Natural killer cell (primary cell): ENCODE results near the gene SLC17A7. TPM values are rescaled to one million over a fixed set of nuclear protein-coding genes. Genes with fewer than 3 reads are reported as not detected.

Experiments used
- ATAC-seq, 3 donors: fragments of 150-1000 bp in 2 of 3; fragments of 200-7000 bp in 1 of 3; cut with Tn5 transposase; 1 replicate in 1 of 3; 2 replicates in 2 of 3; pipeline ENCODE4 v1.10.0; 2021; ENCODE audit warnings: mild to moderate bottlenecking in 2 of 3, moderate library complexity in 2 of 3
- DNase-seq, 2 donors: peaks; one replicate each; pipeline versions ENCODE4 v3.0.0 to v3.0.0-alpha.2; 2013 to 2021; ENCODE audit warnings: mixed read lengths in 1 of 2
- H3K27ac ChIP-seq: one replicate; pipeline ENCODE4 v1.5.1; 2013; ENCODE audit warnings: mild to moderate bottlenecking, low read length
- H3K27me3 ChIP-seq: one replicate; pipeline ENCODE4 v1.6.1; 2013; ENCODE audit warnings: low read length; ENCODE audit not compliant: control insufficient read depth, insufficient read depth
- H3K36me3 ChIP-seq: one replicate; pipeline ENCODE4 v1.6.1; 2013; ENCODE audit warnings: low read length; ENCODE audit not compliant: control insufficient read depth, insufficient read depth
- H3K4me1 ChIP-seq: one replicate; pipeline ENCODE4 v1.6.1; 2013; ENCODE audit warnings: low read length; ENCODE audit not compliant: control insufficient read depth, insufficient read depth
- H3K4me3 ChIP-seq: one replicate; pipeline ENCODE4 v1.5.1; 2013; ENCODE audit warnings: low read length
- H3K9me3 ChIP-seq: one replicate; pipeline ENCODE4 v1.6.1; 2013; ENCODE audit warnings: low read length; ENCODE audit not compliant: control insufficient read depth, insufficient read depth
- H3K27ac Mint-ChIP-seq, 2 donors: one replicate each; pipeline ENCODE4 v1.8.0; 2022; ENCODE audit warnings: mild to moderate bottlenecking in 2 of 2, mixed read lengths in 2 of 2, moderate library complexity in 1 of 2
- H3K27me3 Mint-ChIP-seq, 2 donors: one replicate each; pipeline ENCODE4 v1.8.0; 2022; ENCODE audit warnings: low read depth in 2 of 2, mixed read lengths in 2 of 2
- H3K36me3 Mint-ChIP-seq: one replicate; pipeline ENCODE4 v1.8.0; 2022; ENCODE audit warnings: mixed read lengths
- H3K4me1 Mint-ChIP-seq, 2 donors: one replicate each; pipeline ENCODE4 v1.8.0; 2022; ENCODE audit warnings: mixed read lengths in 2 of 2
- H3K4me3 Mint-ChIP-seq: one replicate; pipeline ENCODE4 v1.8.0; 2022; ENCODE audit warnings: mild to moderate bottlenecking, moderate library complexity, mixed read lengths
- H3K9me3 Mint-ChIP-seq, 2 donors: one replicate each; pipeline ENCODE4 v1.8.0; 2022; ENCODE audit warnings: mixed read lengths in 2 of 2
- WGBS: methylation state at CpG from one replicate; pipeline ENCODE4 v1.1.7; 2013; ENCODE audit warnings: missing lambda C conversion rate; ENCODE audit not compliant: insufficient coverage; 5-methylcytosine and 5-hydroxymethylcytosine counted together
- intact Hi-C: fragments of 100-400 bp; cut with micrococcal nuclease; formaldehyde crosslinking; loops from one replicate; pipeline ENCODE4 v1.14.2; 2022
- total RNA-seq, 4 donors: library from RNA; stranded (reverse); fragments of 120-200 nt in 1 of 4; gene quantifications; one replicate each; pipeline versions ENCODE4 v1.2.3 to v1.2.4, GENCODE V29; 2013 to 2022
- TF ChIP-seq, protein P1 (sequence below): fragments of 200-600 bp; IDR thresholded peaks from one replicate; pipeline ENCODE4 v1.8.0; 2022; ENCODE audit warnings: antibody characterized with exemption

SLC17A7 gene
- total RNA-seq, 3 donors from 2014 or later (not counting 1 experiment from before 2014, with no cell fraction given): not detected

- no peak overlapping the region for H3K27ac ChIP-seq
- Mint-ChIP-seq H3K9me3 (no peaks in the 10 kb centered on the region), H3K27me3 (peaks cover 81 to 87% of the 10 kb centered on the region in 2 donors), H3K4me3 (no peak overlapping the region), H3K4me1 (peaks cover 25 to 50% of the 10 kb centered on the region in 2 donors), H3K27ac (peak overlapping the region in 1 of 2 donors; percentile 6), H3K36me3 (no peaks in the 10 kb centered on the region)
- DNase-seq (peak in 1 of 2 donors; percentile 10), ATAC-seq (no peak)
- intact Hi-C loops: no loop called here
- TF ChIP-seq, protein P1, sequence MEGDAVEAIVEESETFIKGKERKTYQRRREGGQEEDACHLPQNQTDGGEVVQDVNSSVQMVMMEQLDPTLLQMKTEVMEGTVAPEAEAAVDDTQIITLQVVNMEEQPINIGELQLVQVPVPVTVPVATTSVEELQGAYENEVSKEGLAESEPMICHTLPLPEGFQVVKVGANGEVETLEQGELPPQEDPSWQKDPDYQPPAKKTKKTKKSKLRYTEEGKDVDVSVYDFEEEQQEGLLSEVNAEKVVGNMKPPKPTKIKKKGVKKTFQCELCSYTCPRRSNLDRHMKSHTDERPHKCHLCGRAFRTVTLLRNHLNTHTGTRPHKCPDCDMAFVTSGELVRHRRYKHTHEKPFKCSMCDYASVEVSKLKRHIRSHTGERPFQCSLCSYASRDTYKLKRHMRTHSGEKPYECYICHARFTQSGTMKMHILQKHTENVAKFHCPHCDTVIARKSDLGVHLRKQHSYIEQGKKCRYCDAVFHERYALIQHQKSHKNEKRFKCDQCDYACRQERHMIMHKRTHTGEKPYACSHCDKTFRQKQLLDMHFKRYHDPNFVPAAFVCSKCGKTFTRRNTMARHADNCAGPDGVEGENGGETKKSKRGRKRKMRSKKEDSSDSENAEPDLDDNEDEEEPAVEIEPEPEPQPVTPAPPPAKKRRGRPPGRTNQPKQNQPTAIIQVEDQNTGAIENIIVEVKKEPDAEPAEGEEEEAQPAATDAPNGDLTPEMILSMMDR: no peak
- H3K36me3 ChIP-seq: no peaks in the 10 kb centered on the region
- H3K27me3 ChIP-seq: peaks cover 72% of the 10 kb centered on the region
- H3K9me3 ChIP-seq: no peaks in the 10 kb centered on the region
- H3K4me1 ChIP-seq: peaks cover 39% of the 10 kb centered on the region
- no peak overlapping the region for H3K4me3 ChIP-seq
- WGBS: 18% methylated on average over 3 of the region's 6 CpGs
These were observed 3.1 kb downstream of the SLC17A7 start for GRCh38 chr19:49438261-49438660.

GRCh38 chr19:49437231-49437630 lies 4.1 kb downstream of the SLC17A7 start:
- Mint-ChIP-seq H3K9me3 (no peaks in the 10 kb centered on the region), H3K27me3 (peaks cover 86 to 91% of the 10 kb centered on the region in 2 donors), H3K4me1 (peaks cover 24 to 43% of the 10 kb centered on the region in 2 donors), H3K36me3 (no peaks in the 10 kb centered on the region), H3K4me3 (no peak overlapping the region), H3K27ac (peak overlapping the region in 1 of 2 donors; percentile 6)
- Histone ChIP-seq H3K4me1 (peaks cover 36% of the 10 kb centered on the region), H3K4me3 (no peak overlapping the region), H3K9me3 (no peaks in the 10 kb centered on the region), H3K36me3 (no peaks in the 10 kb centered on the region), H3K27me3 (peaks cover 80% of the 10 kb centered on the region), H3K27ac (no peak overlapping the region)
- no peak for ATAC-seq
- intact Hi-C loops: no loop called here
- TF ChIP-seq, protein P1: no peak
- DNase-seq: no peak
- 21% methylated on average over 8 of the region's 8 CpGs for WGBS

GRCh38 chr19:49436381-49437017 lies 4.8 kb downstream of the SLC17A7 start:
- H3K36me3 Mint-ChIP-seq: no peaks in the 10 kb centered on the region
- TF ChIP-seq, protein P1: no peak
- Histone ChIP-seq H3K36me3 (no peaks in the 10 kb centered on the region), H3K4me3 (no peak overlapping the region), H3K4me1 (peaks cover 36% of the 10 kb centered on the region), H3K27me3 (peaks cover 80% of the 10 kb centered on the region), H3K9me3 (no peaks in the 10 kb centered on the region), H3K27ac (no peak overlapping the region)
- peak in 1 of 2 donors; percentile 76 for DNase-seq
- peaks cover 17 to 39% of the 10 kb centered on the region in 2 donors for H3K4me1 Mint-ChIP-seq
- no peak overlapping the region for H3K27ac Mint-ChIP-seq
- intact Hi-C loops: no loop called here
- WGBS: 13% methylated on average over 42 of the region's 42 CpGs
- no peaks in the 10 kb centered on the region for H3K9me3 Mint-ChIP-seq
- ATAC-seq: peak; percentile 34 to 70 (median 64)
- H3K4me3 Mint-ChIP-seq: no peak overlapping the region
- peaks cover 82 to 88% of the 10 kb centered on the region in 2 donors for H3K27me3 Mint-ChIP-seq

DNA sequence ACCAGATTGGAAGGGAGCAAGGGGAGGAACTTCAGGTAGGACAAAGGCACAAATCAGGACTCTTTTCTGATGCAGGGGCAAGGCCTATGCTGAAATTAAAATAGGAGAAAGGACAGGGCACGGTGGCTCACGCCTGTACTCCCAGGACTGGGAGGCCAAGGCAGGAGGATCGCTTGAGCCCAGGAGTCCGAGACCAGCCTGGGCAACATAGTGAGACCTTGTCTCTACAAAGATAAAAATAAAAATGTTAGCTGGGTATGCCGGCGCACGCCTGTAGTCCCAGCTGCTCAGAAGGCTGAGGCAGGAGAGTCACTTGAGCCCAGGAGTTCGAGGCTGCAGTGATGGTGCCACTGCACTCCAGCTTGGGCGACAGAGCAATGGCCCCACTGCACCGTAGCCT lies 5.7 kb downstream of the SLC17A7 start:
- Histone ChIP-seq H3K4me1 (peaks cover 34% of the 10 kb centered on the region), H3K9me3 (no peaks in the 10 kb centered on the region), H3K4me3 (no peak overlapping the region), H3K27me3 (peaks cover 82% of the 10 kb centered on the region), H3K27ac (no peak overlapping the region), H3K36me3 (no peaks in the 10 kb centered on the region)
- intact Hi-C loops: no loop called here
- peaks cover 16 to 36% of the 10 kb centered on the region in 2 donors for H3K4me1 Mint-ChIP-seq
- no peak for ATAC-seq
- peaks cover 81 to 90% of the 10 kb centered on the region in 2 donors for H3K27me3 Mint-ChIP-seq
- DNase-seq: no peak
- H3K9me3 Mint-ChIP-seq: no peaks in the 10 kb centered on the region
- TF ChIP-seq, protein P1: no peak
- no peak overlapping the region for H3K27ac Mint-ChIP-seq
- no peaks in the 10 kb centered on the region for H3K36me3 Mint-ChIP-seq
- 94% methylated on average over 10 of the region's 10 CpGs for WGBS
- no peak overlapping the region for H3K4me3 Mint-ChIP-seq
